Astrocyte (in vitro differentiated cells and primary cell): ENCODE data around the gene ACTA2. TPM values are rescaled to one million over a fixed set of nuclear protein-coding genes. Genes with fewer than 3 reads are reported as not detected.

Source experiments
- DNase-seq: peaks from one replicate; pipeline ENCODE4 v3.0.0-alpha.2; 2010; ENCODE audit warnings: low read depth
- FAIRE-seq: peaks from 2 replicates; lab custom pipeline; 2011; peaks lifted over from hg19 to GRCh38; lab: Jason Lieb, UNC
- H2AFZ ChIP-seq: 2 replicates; pipeline ENCODE4 v1.6.0; 2012; ENCODE audit warnings: low read depth, low read length, inconsistent platforms
- H3K27ac ChIP-seq: 2 replicates; pipeline ENCODE4 v1.5.1; 2011; ENCODE audit warnings: low read depth, low read length, inconsistent platforms
- H3K27me3 ChIP-seq: 2 replicates; pipeline ENCODE4 v1.6.0; 2011; ENCODE audit warnings: low read length, inconsistent platforms; ENCODE audit not compliant: insufficient read depth
- H3K36me3 ChIP-seq: 2 replicates; pipeline ENCODE4 v1.5.1; 2011; ENCODE audit warnings: low read length, inconsistent platforms; ENCODE audit not compliant: insufficient read depth
- H3K4me1 ChIP-seq: 2 replicates; pipeline ENCODE4 v1.5.1; 2011; ENCODE audit warnings: low read length, inconsistent platforms; ENCODE audit not compliant: insufficient read depth
- H3K4me2 ChIP-seq: 2 replicates; pipeline ENCODE4 v1.6.0; 2012; ENCODE audit warnings: low read length, inconsistent platforms
- H3K4me3 ChIP-seq: 2 replicates; pipeline ENCODE4 v1.5.1; 2011; ENCODE audit warnings: low read depth, mild to moderate bottlenecking, low read length, inconsistent platforms; ENCODE audit not compliant: insufficient read depth
- H3K79me2 ChIP-seq: 2 replicates; pipeline ENCODE4 v1.6.0; 2012; ENCODE audit warnings: mild to moderate bottlenecking, low read length, inconsistent platforms; ENCODE audit not compliant: insufficient read depth
- H3K9ac ChIP-seq: 2 replicates; pipeline ENCODE4 v1.6.0; 2012; ENCODE audit warnings: mild to moderate bottlenecking, low read length, inconsistent platforms
- H3K9me3 ChIP-seq: 2 replicates; pipeline ENCODE4 v1.5.1; 2012; ENCODE audit warnings: low read depth, mild to moderate bottlenecking, low read length, inconsistent platforms; ENCODE audit not compliant: insufficient read depth
- H4K20me1 ChIP-seq: 2 replicates; pipeline ENCODE4 v1.6.0; 2012; ENCODE audit warnings: low read length, inconsistent platforms; ENCODE audit not compliant: insufficient read depth
- H3K27ac Mint-ChIP-seq: one replicate; pipeline ENCODE4 v1.8.0; 2021; ENCODE audit warnings: mild to moderate bottlenecking, mixed read lengths; ENCODE audit not compliant: unreplicated experiment
- H3K27me3 Mint-ChIP-seq: one replicate; pipeline ENCODE4 v1.8.0; 2021; ENCODE audit warnings: low read depth, mixed read lengths; ENCODE audit not compliant: unreplicated experiment
- H3K36me3 Mint-ChIP-seq: one replicate; pipeline ENCODE4 v1.8.0; 2021; ENCODE audit warnings: low read depth, mixed read lengths; ENCODE audit not compliant: unreplicated experiment
- H3K4me1 Mint-ChIP-seq: one replicate; pipeline ENCODE4 v1.8.0; 2021; ENCODE audit warnings: low read depth, mixed read lengths; ENCODE audit not compliant: unreplicated experiment
- H3K4me3 Mint-ChIP-seq: one replicate; pipeline ENCODE4 v1.8.0; 2021; ENCODE audit warnings: mild to moderate bottlenecking, moderate library complexity, mixed read lengths; ENCODE audit not compliant: unreplicated experiment
- H3K9me3 Mint-ChIP-seq: one replicate; pipeline ENCODE4 v1.8.0; 2021; ENCODE audit warnings: mild to moderate bottlenecking, mixed read lengths; ENCODE audit not compliant: unreplicated experiment
- CTCF ChIP-seq: IDR thresholded peaks from 2 replicates; pipeline ENCODE4 v1.5.1; 2011; ENCODE audit warnings: low read depth, mild to moderate bottlenecking, inconsistent platforms, low read length, moderate library complexity; ENCODE audit not compliant: insufficient read depth
- EZH2 ChIP-seq: IDR thresholded peaks from 2 replicates; pipeline ENCODE4 v1.6.1; 2012; ENCODE audit warnings: mild to moderate bottlenecking, low read length, inconsistent platforms; ENCODE audit not compliant: insufficient read depth
- total RNA-seq: library from RNA; stranded (reverse); gene quantifications from 2 replicates; pipeline ENCODE4 v1.2.1, GENCODE V29; 2021

Gene ACTA2
- total RNA-seq, 1 donor from 2014 or later: 345 TPM

DNA sequence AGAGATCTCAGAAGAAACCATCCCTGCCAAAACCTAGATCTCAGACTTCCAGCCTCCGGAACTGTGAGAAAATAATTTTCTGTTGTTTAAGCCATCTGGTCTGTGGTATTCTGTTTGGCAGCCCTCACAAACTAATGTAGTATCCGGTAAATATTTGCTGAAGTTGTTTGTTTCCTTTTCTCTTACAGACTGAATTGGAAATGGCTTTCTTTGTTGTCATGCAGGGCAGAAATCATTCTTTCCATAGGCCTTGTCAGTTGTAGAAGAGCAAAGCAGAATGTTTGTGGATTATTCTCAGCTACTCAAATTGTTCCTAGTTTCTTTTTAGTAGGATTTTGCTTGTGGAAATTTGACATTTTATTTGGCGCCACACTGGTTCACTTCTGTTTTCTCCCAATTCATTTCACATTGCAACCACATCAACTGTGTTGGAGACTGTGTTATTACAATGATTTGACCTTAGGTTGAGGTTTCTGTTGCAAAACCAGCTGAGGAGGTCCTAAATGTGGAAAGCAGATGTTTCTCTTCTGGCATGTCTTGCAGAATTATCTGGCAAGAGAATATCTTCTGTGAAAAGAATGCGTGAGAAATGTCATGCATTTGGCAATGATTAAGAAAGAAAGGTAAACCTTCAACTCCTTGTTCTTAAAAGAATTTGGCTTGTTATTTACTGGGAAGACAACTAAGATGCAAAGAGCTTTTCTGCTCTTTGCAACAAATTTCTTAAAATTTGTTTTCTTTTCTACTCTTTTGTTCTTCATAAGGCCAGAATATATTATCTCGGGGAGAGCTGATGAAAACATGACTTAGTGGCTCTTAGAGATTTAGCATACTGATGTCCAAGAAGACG, 25.8 kb downstream of the ACTA2 start:
- FAIRE-seq: peak; percentile 73

DNA sequence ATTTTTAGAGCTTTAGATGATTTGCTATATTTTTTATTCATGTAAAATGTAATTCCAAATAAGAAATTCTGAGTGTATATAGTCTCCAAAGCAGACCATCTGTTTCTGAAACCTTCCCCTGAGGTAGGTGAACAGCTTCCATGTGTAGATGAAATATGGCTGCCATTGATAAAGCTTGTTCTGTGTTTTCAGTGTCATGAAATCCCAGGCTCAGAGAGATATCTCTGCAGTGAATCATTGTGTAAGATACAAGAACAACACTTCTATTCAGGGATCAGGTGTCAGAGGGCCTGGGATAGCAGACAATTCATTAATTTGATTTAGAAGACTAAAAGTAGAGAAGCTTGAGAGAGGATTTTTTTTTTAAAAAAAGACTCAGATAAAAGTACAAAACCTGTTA, 29.1 kb downstream of the ACTA2 start:
- Mint-ChIP-seq H3K27ac (no peak overlapping the region), H3K4me1 (peaks cover 7% of the 10 kb centered on the region), H3K9me3 (peaks cover 2% of the 10 kb centered on the region), H3K36me3 (no peaks in the 10 kb centered on the region), H3K27me3 (no peaks in the 10 kb centered on the region), H3K4me3 (no peak overlapping the region)
- TF ChIP-seq EZH2: no peak
- no peak for TF ChIP-seq CTCF
- DNase-seq: peak; percentile 64
- Histone ChIP-seq H4K20me1 (no peaks in the 10 kb centered on the region), H3K4me2 (no peak overlapping the region), H3K27me3 (no peaks in the 10 kb centered on the region), H3K4me3 (no peak overlapping the region), H3K36me3 (no peaks in the 10 kb centered on the region), H3K27ac (no peak overlapping the region), H2AFZ (no peak overlapping the region), H3K9ac (no peak overlapping the region), H3K4me1 (no peaks in the 10 kb centered on the region), H3K79me2 (no peaks in the 10 kb centered on the region), H3K9me3 (no peaks in the 10 kb centered on the region)
- FAIRE-seq: peak; percentile 39

More for the DNA sequence above, 25.8 kb downstream of the ACTA2 start:
- H3K27me3 ChIP-seq: no peaks in the 10 kb centered on the region
- H4K20me1 ChIP-seq: no peaks in the 10 kb centered on the region
- no peaks in the 10 kb centered on the region for H3K9me3 ChIP-seq
- Mint-ChIP-seq H3K4me1 (peaks cover 7% of the 10 kb centered on the region), H3K4me3 (no peak overlapping the region), H3K27ac (no peak overlapping the region), H3K27me3 (no peaks in the 10 kb centered on the region), H3K9me3 (peaks cover 2% of the 10 kb centered on the region), H3K36me3 (no peaks in the 10 kb centered on the region)
- H3K4me2 ChIP-seq: peak overlapping the region; percentile 1
- H3K9ac ChIP-seq: no peak overlapping the region
- TF ChIP-seq CTCF (no peak), EZH2 (no peak)
- H3K79me2 ChIP-seq: no peaks in the 10 kb centered on the region
- H2AFZ ChIP-seq: no peak overlapping the region
- H3K36me3 ChIP-seq: no peaks in the 10 kb centered on the region
- no peak overlapping the region for H3K4me3 ChIP-seq
- H3K27ac ChIP-seq: no peak overlapping the region
- peak; percentile 86 for DNase-seq
- H3K4me1 ChIP-seq: no peaks in the 10 kb centered on the region

DNA sequence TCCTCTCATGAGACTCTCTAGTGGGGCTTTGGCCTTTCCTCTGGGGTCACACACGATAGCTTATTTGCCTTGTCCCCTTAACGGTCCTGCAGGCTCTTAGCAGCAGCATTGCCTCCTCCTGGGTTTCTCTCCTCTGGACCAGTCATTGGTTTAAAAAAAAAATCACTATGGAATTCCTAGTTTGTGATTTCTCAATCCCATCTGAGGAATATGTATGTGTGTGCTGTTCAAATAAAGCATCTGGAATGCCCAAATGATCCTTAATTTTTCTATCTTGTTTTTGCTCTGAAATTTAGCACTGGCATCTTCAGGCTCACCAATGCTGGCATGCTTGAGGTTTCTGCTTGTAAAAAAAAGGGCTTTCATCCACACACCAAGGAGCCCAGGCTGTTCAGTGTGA, 30.5 kb downstream of the ACTA2 start:
- Histone ChIP-seq H3K36me3 (no peaks in the 10 kb centered on the region), H3K27me3 (no peaks in the 10 kb centered on the region), H3K9me3 (no peaks in the 10 kb centered on the region), H3K9ac (no peak overlapping the region), H3K4me3 (no peak overlapping the region), H3K27ac (no peak overlapping the region), H3K4me1 (no peaks in the 10 kb centered on the region), H3K4me2 (no peak overlapping the region), H3K79me2 (no peaks in the 10 kb centered on the region), H2AFZ (no peak overlapping the region), H4K20me1 (no peaks in the 10 kb centered on the region)
- H3K9me3 Mint-ChIP-seq: peaks cover 2% of the 10 kb centered on the region
- no peaks in the 10 kb centered on the region for H3K36me3 Mint-ChIP-seq
- H3K4me3 Mint-ChIP-seq: no peak overlapping the region
- DNase-seq: no peak
- no peak for FAIRE-seq
- TF ChIP-seq CTCF (no peak), EZH2 (no peak)
- H3K27ac Mint-ChIP-seq: no peak overlapping the region
- H3K4me1 Mint-ChIP-seq: peaks cover 7% of the 10 kb centered on the region
- H3K27me3 Mint-ChIP-seq: no peaks in the 10 kb centered on the region
